OCI-LY1 (cell line): Measurements from ENCODE around the gene PLD6.

Source experiments
- H2AFZ ChIP-seq: fragments of 200-600 bp; sonication (generic), shearing (Covaris generic); 2 replicates; pipeline ENCODE4 v1.6.0; 2014; ENCODE audit warnings: antibody characterized with exemption, mild to moderate bottlenecking, low read length
- H3F3A ChIP-seq: fragments of 200-600 bp; sonication (generic), shearing (Covaris generic); 2 replicates; pipeline ENCODE4 v1.6.0; 2014; ENCODE audit warnings: mild to moderate bottlenecking, antibody characterized with exemption, low read length, moderate library complexity; ENCODE audit not compliant: insufficient read depth
- H3K27ac ChIP-seq: fragments of 200-600 bp; sonication (generic); 2 replicates; pipeline ENCODE4 v1.5.1; 2014; ENCODE audit warnings: low read length, mixed run types, mild to moderate bottlenecking, low read depth; ENCODE audit not compliant: poor library complexity, severe bottlenecking
- H3K27me3 ChIP-seq: fragments of 200-600 bp; sonication (generic); 2 replicates; pipeline ENCODE4 v1.6.0; 2014; ENCODE audit warnings: antibody characterized with exemption, mild to moderate bottlenecking, low read length, moderate library complexity; ENCODE audit not compliant: insufficient read depth
- H3K36me3 ChIP-seq: fragments of 200-600 bp; sonication (generic); 2 replicates; pipeline ENCODE4 v1.6.1; 2014; ENCODE audit warnings: mild to moderate bottlenecking, antibody characterized with exemption, low read length, moderate library complexity, mixed read lengths; ENCODE audit not compliant: insufficient read depth
- H3K4me1 ChIP-seq: fragments of 200-600 bp; sonication (generic); 2 replicates; pipeline ENCODE4 v1.5.1; 2014; ENCODE audit warnings: mild to moderate bottlenecking, low read length, moderate library complexity; ENCODE audit not compliant: insufficient read depth, severe bottlenecking
- H3K4me2 ChIP-seq: fragments of 200-600 bp; sonication (generic), shearing (Covaris generic); 2 replicates; pipeline ENCODE4 v1.6.1; 2014; ENCODE audit warnings: low read length
- H3K4me3 ChIP-seq: fragments of 200-600 bp; sonication (generic); 2 replicates; pipeline ENCODE4 v1.5.1; 2014; ENCODE audit warnings: low read length, low read depth, mild to moderate bottlenecking, mixed read lengths; ENCODE audit not compliant: poor library complexity, severe bottlenecking
- H3K79me2 ChIP-seq: fragments of 200-600 bp; shearing (Covaris generic); 2 replicates; pipeline ENCODE4 v1.6.1; 2016; ENCODE audit warnings: mixed run types, low read length, mixed read lengths; ENCODE audit not compliant: insufficient read depth
- H3K9ac ChIP-seq: fragments of 200-600 bp; sonication (generic), shearing (Covaris generic); 2 replicates; pipeline ENCODE4 v1.6.1; 2014; ENCODE audit warnings: mild to moderate bottlenecking, low read length, mixed read lengths
- H3K9me2 ChIP-seq: fragments of 200-600 bp; sonication (generic), shearing (Covaris generic); 2 replicates; pipeline ENCODE4 v1.6.1; 2014; ENCODE audit warnings: low read depth, mild to moderate bottlenecking, low read length, mixed read lengths
- H3K9me3 ChIP-seq: fragments of 200-600 bp; shearing (Covaris generic); 2 replicates; pipeline ENCODE4 v1.6.1; 2014; ENCODE audit warnings: low read length, mixed read lengths
- H4K20me1 ChIP-seq: fragments of 200-600 bp; sonication (generic), shearing (Covaris generic); 2 replicates; pipeline ENCODE4 v1.6.0; 2016; ENCODE audit warnings: mild to moderate bottlenecking, low read length; ENCODE audit not compliant: insufficient read depth
- CTCF ChIP-seq: fragments of 200-600 bp; sonication (generic), shearing (Covaris generic); IDR thresholded peaks from 2 replicates; pipeline ENCODE4 v1.5.1; 2017; ENCODE audit warnings: mild to moderate bottlenecking, antibody characterized with exemption, low read length, moderate library complexity, mixed read lengths
- EZH2 ChIP-seq: fragments of 200-600 bp; sonication (generic), shearing (Covaris generic); IDR thresholded peaks from 2 replicates; pipeline ENCODE4 v1.8.0; 2017; ENCODE audit warnings: borderline replicate concordance, mixed run types, mild to moderate bottlenecking, antibody characterized with exemption, low read length, moderate library complexity, mixed read lengths

The PLD6 gene

GRCh38 chr17:17228521-17229279, 22.6 kb upstream of the PLD6 start:
- Histone ChIP-seq H4K20me1 (no peaks in the 10 kb centered on the region), H3K4me2 (no peak overlapping the region), H3K9ac (no peak overlapping the region), H3K79me2 (no peaks in the 10 kb centered on the region), H3K4me1 (no peaks in the 10 kb centered on the region), H3K4me3 (no peak overlapping the region), H3K9me3 (no peaks in the 10 kb centered on the region), H3K9me2 (no peaks in the 10 kb centered on the region), H3K27me3 (no peaks in the 10 kb centered on the region), H3F3A (no peaks in the 10 kb centered on the region), H3K27ac (no peak overlapping the region), H3K36me3 (peaks cover 69% of the 10 kb centered on the region), H2AFZ (no peak overlapping the region)
- TF ChIP-seq EZH2 (no peak), CTCF (no peak)

- TF ChIP-seq CTCF (no peak), EZH2 (no peak)
- H3K36me3 ChIP-seq = peaks cover 74% of the 10 kb centered on the region
- no peaks in the 10 kb centered on the region for H3F3A ChIP-seq
- no peak overlapping the region for H2AFZ ChIP-seq
- H3K79me2 ChIP-seq = no peaks in the 10 kb centered on the region
- no peak overlapping the region for H3K9ac ChIP-seq
- no peaks in the 10 kb centered on the region for H3K4me1 ChIP-seq
- no peaks in the 10 kb centered on the region for H3K9me3 ChIP-seq
- no peak overlapping the region for H3K27ac ChIP-seq
- no peaks in the 10 kb centered on the region for H3K27me3 ChIP-seq
- H3K4me2 ChIP-seq = no peak overlapping the region
- H3K4me3 ChIP-seq = no peak overlapping the region
- H4K20me1 ChIP-seq = no peaks in the 10 kb centered on the region
- H3K9me2 ChIP-seq = no peaks in the 10 kb centered on the region
These were observed 21.7 kb upstream of the PLD6 start for GRCh38 chr17:17227608-17228520.

GRCh38 chr17:17226451-17227265, 20.5 kb upstream of the PLD6 start:
- H3K4me3 ChIP-seq = no peak overlapping the region
- H3F3A ChIP-seq = no peaks in the 10 kb centered on the region
- no peak overlapping the region for H3K4me2 ChIP-seq
- H3K36me3 ChIP-seq = peaks cover 79% of the 10 kb centered on the region
- H3K27me3 ChIP-seq = no peaks in the 10 kb centered on the region
- no peaks in the 10 kb centered on the region for H3K4me1 ChIP-seq
- no peaks in the 10 kb centered on the region for H3K9me2 ChIP-seq
- no peaks in the 10 kb centered on the region for H3K9me3 ChIP-seq
- no peaks in the 10 kb centered on the region for H4K20me1 ChIP-seq
- H3K27ac ChIP-seq = no peak overlapping the region
- H3K79me2 ChIP-seq = no peaks in the 10 kb centered on the region
- no peak overlapping the region for H2AFZ ChIP-seq
- TF ChIP-seq CTCF (no peak), EZH2 (no peak)
- H3K9ac ChIP-seq = no peak overlapping the region
